ENCODE results near the gene PAK1IP1. TPM values are rescaled to one million over a fixed set of nuclear protein-coding genes. Genes with fewer than 3 reads are reported as not detected.

Gene PAK1IP1
- total RNA-seq, 1 donor from 2014 or later: 18.1 TPM

DNA sequence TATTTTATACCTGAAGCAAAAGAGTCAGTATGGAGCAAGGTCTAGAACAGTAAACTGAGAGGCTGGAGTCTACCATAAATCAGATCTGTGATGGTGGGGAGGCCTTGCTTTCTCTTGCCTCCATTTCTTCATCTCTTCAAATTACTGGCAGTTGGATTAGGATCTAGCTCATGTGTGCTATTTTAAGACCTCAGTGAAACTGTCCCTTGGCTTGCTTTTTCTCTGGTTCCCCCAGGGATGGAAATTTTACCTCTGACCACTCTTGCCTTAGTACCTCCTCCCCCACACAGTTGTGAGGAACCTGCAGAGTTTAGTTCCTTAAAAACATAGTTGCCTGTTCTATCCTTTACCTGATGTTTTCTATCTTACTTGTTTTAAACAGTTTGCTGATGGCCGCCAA, 61.3 kb downstream of the PAK1IP1 start:
- H3K36me3 Mint-ChIP-seq (ENCODE audit: low read depth): peaks cover 80% of the 10 kb centered on the region
- H3K4me3 Mint-ChIP-seq: no peak overlapping the region
- H3K27ac Mint-ChIP-seq: no peak overlapping the region
- intact Hi-C loops (cut with micrococcal nuclease): no loop called here
- TF ChIP-seq, protein P1, sequence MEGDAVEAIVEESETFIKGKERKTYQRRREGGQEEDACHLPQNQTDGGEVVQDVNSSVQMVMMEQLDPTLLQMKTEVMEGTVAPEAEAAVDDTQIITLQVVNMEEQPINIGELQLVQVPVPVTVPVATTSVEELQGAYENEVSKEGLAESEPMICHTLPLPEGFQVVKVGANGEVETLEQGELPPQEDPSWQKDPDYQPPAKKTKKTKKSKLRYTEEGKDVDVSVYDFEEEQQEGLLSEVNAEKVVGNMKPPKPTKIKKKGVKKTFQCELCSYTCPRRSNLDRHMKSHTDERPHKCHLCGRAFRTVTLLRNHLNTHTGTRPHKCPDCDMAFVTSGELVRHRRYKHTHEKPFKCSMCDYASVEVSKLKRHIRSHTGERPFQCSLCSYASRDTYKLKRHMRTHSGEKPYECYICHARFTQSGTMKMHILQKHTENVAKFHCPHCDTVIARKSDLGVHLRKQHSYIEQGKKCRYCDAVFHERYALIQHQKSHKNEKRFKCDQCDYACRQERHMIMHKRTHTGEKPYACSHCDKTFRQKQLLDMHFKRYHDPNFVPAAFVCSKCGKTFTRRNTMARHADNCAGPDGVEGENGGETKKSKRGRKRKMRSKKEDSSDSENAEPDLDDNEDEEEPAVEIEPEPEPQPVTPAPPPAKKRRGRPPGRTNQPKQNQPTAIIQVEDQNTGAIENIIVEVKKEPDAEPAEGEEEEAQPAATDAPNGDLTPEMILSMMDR (IDR thresholded peaks at IDR 0.05): no peak
- H3K27me3 Mint-ChIP-seq: no peaks in the 10 kb centered on the region
- H3K4me1 Mint-ChIP-seq: peaks cover 6% of the 10 kb centered on the region
- DNase-seq (no peak), ATAC-seq (ENCODE audit: low read depth) (no peak)
- H3K9me3 Mint-ChIP-seq: no peaks in the 10 kb centered on the region
- ChIA-PET CTCF (no interaction called here), POLR2A (no interaction called here)

Other genes with a start within 250 kb of the PAK1IP1 start
- 23.2 and 25.9 TPM in 2 replicates for gene GCNT2, start 173.6 kb upstream of the PAK1IP1 start, total RNA-seq
- gene C6orf52, start 356 bp upstream of the PAK1IP1 start, total RNA-seq: 1.0 and 1.6 TPM in 2 replicates
- gene TMEM14C, start 28.1 kb downstream of the PAK1IP1 start, total RNA-seq: 23.0 and 23.1 TPM in 2 replicates
- 60.3 and 63.4 TPM in 2 replicates for gene TMEM14B, start 52.8 kb downstream of the PAK1IP1 start, total RNA-seq
- gene MAK, start 143.6 kb downstream of the PAK1IP1 start, total RNA-seq: 0.15 TPM in 1 of 2 replicates, not detected in the other
- gene GCM2, start 187.1 kb downstream of the PAK1IP1 start, total RNA-seq: not detected in 2 replicates
- 0.13 and 0.17 TPM in 2 replicates for gene SYCP2L, start 192.1 kb downstream of the PAK1IP1 start, total RNA-seq